ENCODE data around the gene LIAS. TPM values are rescaled to one million over a fixed set of nuclear protein-coding genes. Genes with fewer than 3 reads are reported as not detected.

Gene LIAS
- total RNA-seq, 1 experiment from 2014 or later: 6.8 TPM

- Histone ChIP-seq H3K27me3 (ENCODE audit: control insufficient read depth, insufficient read depth, low read length) (no peaks in the 10 kb centered on the region), H3K36me3 (ENCODE audit: control insufficient read depth, insufficient read depth, low read length) (peaks cover 5% of the 10 kb centered on the region), H3K4me1 (ENCODE audit: control insufficient read depth, insufficient read depth, low read length) (peaks cover 10% of the 10 kb centered on the region), H3K9me3 (ENCODE audit: control insufficient read depth, insufficient read depth, low read depth, low read length) (no peaks in the 10 kb centered on the region; the same call in 1 of the 2 replicates), H3K4me3 (ENCODE audit: low read depth in 2 of 2, low read length in 2 of 2) (peak within 1 kb of the TSS; percentile 92 to 96), H3K27ac (ENCODE audit: low read length) (peak within 1 kb of the TSS; percentile 98)
- DNase-seq (ENCODE audit: low read depth, low spot score) (peak; percentile 74), ATAC-seq (peak; percentile 95)
- no TSS peak for BruUV-seq (replicated peaks)
- peak; percentile 88; the same call in 1 of the 2 replicates for TF ChIP-seq SIN3A (IDR thresholded peaks at IDR 0.05; ENCODE audit: borderline replicate concordance, insufficient read depth, low read depth, low read length)
- 0 out of 4 replicates have a peak, but pooled peaks of 1 of the 2 experiments have one; percentile 31 for TF ChIP-seq REST (IDR thresholded peaks at IDR 0.05; ENCODE audit: insufficient read depth in 1 of 2, low read depth in 2 of 2, low read length in 1 of 2)
- TF ChIP-seq CTCF (IDR thresholded peaks at IDR 0.05): no peak
- no peak; the same call in 1 of the 2 replicates for TF ChIP-seq TCF7L2 (IDR thresholded peaks at IDR 0.05; ENCODE audit: low read depth, low read length)
- peak; percentile 94 for TF ChIP-seq POLR2AphosphoS5 (IDR thresholded peaks at IDR 0.05; ENCODE audit: low read depth, low read length)
- in situ Hi-C loops (cut with HindIII; ENCODE audit: low pct_unique_long_range_greater_than_20kb, low sequenced_read_pairs) (no loop called here), intact Hi-C loops (cut with micrococcal nuclease; ENCODE audit: unreplicated experiment) (no loop called here)
- CTCF ChIA-PET: interaction anchor here (1.0 kb wide), 1 partner anchor 58 kb away, joined by 3 read pairs; no protein-coding TSS in a partner anchor
- POLR2A ChIA-PET: interaction anchor here (0.5 to 1.2 kb wide), 8 partner anchors 16 to 315 kb away, joined by 3 to 7 read pairs (median 3); partner anchors contain the start of gene UBE2K
Measured at GRCh38 chr4:39527296-39528060, 68.6 kb downstream of the LIAS start, which contains the start of gene UGDH. UGDH (minus strand) TSS chr4:39527439; CDS start chr4:39521512, 5,927 bp downstream.

- H3K36me3 ChIP-seq (ENCODE audit: control insufficient read depth, insufficient read depth, low read length): peaks cover 5% of the 10 kb centered on the region
- no TSS peak for BruUV-seq (replicated peaks)
- DNase-seq (ENCODE audit: low read depth, low spot score) (no peak), ATAC-seq (peak; percentile 51)
- peak overlapping the region; percentile 92 to 96 for H3K4me3 ChIP-seq (ENCODE audit: low read depth in 2 of 2, low read length in 2 of 2)
- CTCF ChIA-PET: no interaction called here
- no peaks in the 10 kb centered on the region for H3K27me3 ChIP-seq (ENCODE audit: control insufficient read depth, insufficient read depth, low read length)
- no peaks in the 10 kb centered on the region; the same call in 1 of the 2 replicates for H3K9me3 ChIP-seq (ENCODE audit: control insufficient read depth, insufficient read depth, low read depth, low read length)
- POLR2A ChIA-PET: interaction anchor here (0.8 kb wide), 1 partner anchor 56 kb away, joined by 4 read pairs; no protein-coding TSS in a partner anchor
- intact Hi-C loops (cut with micrococcal nuclease; ENCODE audit: unreplicated experiment) (no loop called here), in situ Hi-C loops (cut with HindIII; ENCODE audit: low pct_unique_long_range_greater_than_20kb, low sequenced_read_pairs) (no loop called here)
- H3K27ac ChIP-seq (ENCODE audit: low read length): peak overlapping the region; percentile 96
- no peak for TF ChIP-seq POLR2AphosphoS5 (IDR thresholded peaks at IDR 0.05; ENCODE audit: low read depth, low read length)
- no peak for TF ChIP-seq CTCF (IDR thresholded peaks at IDR 0.05)
- no peak for TF ChIP-seq TCF7L2 (IDR thresholded peaks at IDR 0.05; ENCODE audit: low read depth, low read length)
- no peak for TF ChIP-seq SIN3A (IDR thresholded peaks at IDR 0.05; ENCODE audit: borderline replicate concordance, insufficient read depth, low read depth, low read length)
- TF ChIP-seq REST (IDR thresholded peaks at IDR 0.05; ENCODE audit: insufficient read depth in 1 of 2, low read depth in 2 of 2, low read length in 1 of 2): no peak
- H3K4me1 ChIP-seq (ENCODE audit: control insufficient read depth, insufficient read depth, low read length): peaks cover 7% of the 10 kb centered on the region
Measured at GRCh38 chr4:39528061-39528465, 69.2 kb downstream of the LIAS start.

Data from Panc1 (cell line).